ENCODE data around the gene APEX1.

APEX1 gene

GRCh38 chr14:20419419-20419818 is 35.6 kb upstream of the APEX1 start:
- no peak overlapping the region for H3K27ac ChIP-seq (ENCODE audit: insufficient read depth, low read depth, low read length, poor library complexity, severe bottlenecking)
- no peak overlapping the region for H3K4me3 ChIP-seq (ENCODE audit: insufficient read depth, low read depth, low read length)
- 89 to 90% methylated on average over 1 of the region's 1 CpG for WGBS, 2 experiments
- H3K27me3 ChIP-seq (ENCODE audit: control insufficient read depth, insufficient read depth, low read length, poor library complexity, severe bottlenecking) = no peaks in the 10 kb centered on the region
- H3K4me1 ChIP-seq (ENCODE audit: control insufficient read depth, insufficient read depth, low read length) = no peaks in the 10 kb centered on the region
- no peaks in the 10 kb centered on the region for H3K36me3 ChIP-seq (ENCODE audit: control insufficient read depth, insufficient read depth, low read length)
- no peaks in the 10 kb centered on the region for H3K9me3 ChIP-seq (ENCODE audit: control insufficient read depth, low read length)

- no peak overlapping the region for H3K27ac ChIP-seq (ENCODE audit: insufficient read depth, low read depth, low read length, poor library complexity, severe bottlenecking)
- H3K4me3 ChIP-seq (ENCODE audit: insufficient read depth, low read depth, low read length) = no peak overlapping the region
- H3K27me3 ChIP-seq (ENCODE audit: control insufficient read depth, insufficient read depth, low read length, poor library complexity, severe bottlenecking) = no peaks in the 10 kb centered on the region
- H3K36me3 ChIP-seq (ENCODE audit: control insufficient read depth, insufficient read depth, low read length) = no peaks in the 10 kb centered on the region
- H3K9me3 ChIP-seq (ENCODE audit: control insufficient read depth, low read length) = no peaks in the 10 kb centered on the region
- H3K4me1 ChIP-seq (ENCODE audit: control insufficient read depth, insufficient read depth, low read length) = no peaks in the 10 kb centered on the region
- 18 to 23% methylated on average over 2 of the region's 2 CpGs for WGBS, 2 experiments
Measured at GRCh38 chr14:20421267-20421666, 33.8 kb upstream of the APEX1 start.

GRCh38 chr14:20422886-20423285 is 32.1 kb upstream of the APEX1 start:
- Histone ChIP-seq H3K9me3 (ENCODE audit: control insufficient read depth, low read length) (no peaks in the 10 kb centered on the region), H3K27me3 (ENCODE audit: control insufficient read depth, insufficient read depth, low read length, poor library complexity, severe bottlenecking) (no peaks in the 10 kb centered on the region), H3K4me1 (ENCODE audit: control insufficient read depth, insufficient read depth, low read length) (no peaks in the 10 kb centered on the region), H3K27ac (ENCODE audit: insufficient read depth, low read depth, low read length, poor library complexity, severe bottlenecking) (no peak overlapping the region), H3K4me3 (ENCODE audit: insufficient read depth, low read depth, low read length) (no peak overlapping the region), H3K36me3 (ENCODE audit: control insufficient read depth, insufficient read depth, low read length) (no peaks in the 10 kb centered on the region)
- 93 to 100% methylated on average over 1 of the region's 2 CpGs for WGBS, 2 experiments

GRCh38 chr14:20424851-20425250 is 30.2 kb upstream of the APEX1 start:
- H3K27ac ChIP-seq (ENCODE audit: insufficient read depth, low read depth, low read length, poor library complexity, severe bottlenecking) = no peak overlapping the region
- no peaks in the 10 kb centered on the region for H3K27me3 ChIP-seq (ENCODE audit: control insufficient read depth, insufficient read depth, low read length, poor library complexity, severe bottlenecking)
- 31 to 36% methylated on average over 2 of the region's 2 CpGs for WGBS, 2 experiments
- H3K36me3 ChIP-seq (ENCODE audit: control insufficient read depth, insufficient read depth, low read length) = no peaks in the 10 kb centered on the region
- H3K4me3 ChIP-seq (ENCODE audit: insufficient read depth, low read depth, low read length) = no peak overlapping the region
- no peaks in the 10 kb centered on the region for H3K4me1 ChIP-seq (ENCODE audit: control insufficient read depth, insufficient read depth, low read length)
- H3K9me3 ChIP-seq (ENCODE audit: control insufficient read depth, low read length) = no peaks in the 10 kb centered on the region

- Histone ChIP-seq H3K36me3 (ENCODE audit: control insufficient read depth, insufficient read depth, low read length) (no peaks in the 10 kb centered on the region), H3K27me3 (ENCODE audit: control insufficient read depth, insufficient read depth, low read length, poor library complexity, severe bottlenecking) (no peaks in the 10 kb centered on the region), H3K4me1 (ENCODE audit: control insufficient read depth, insufficient read depth, low read length) (no peaks in the 10 kb centered on the region), H3K4me3 (ENCODE audit: insufficient read depth, low read depth, low read length) (no peak overlapping the region), H3K27ac (ENCODE audit: insufficient read depth, low read depth, low read length, poor library complexity, severe bottlenecking) (no peak overlapping the region), H3K9me3 (ENCODE audit: control insufficient read depth, low read length) (no peaks in the 10 kb centered on the region)
- 81 to 87% methylated on average over 5 of the region's 5 CpGs for WGBS, 2 experiments
Measured at GRCh38 chr14:20427231-20428009, 27.6 kb upstream of the APEX1 start.

- 73 to 78% methylated on average over 5 of the region's 5 CpGs for WGBS, 2 experiments
- no peaks in the 10 kb centered on the region for H3K4me1 ChIP-seq (ENCODE audit: control insufficient read depth, insufficient read depth, low read length)
- H3K4me3 ChIP-seq (ENCODE audit: insufficient read depth, low read depth, low read length) = no peak overlapping the region
- H3K9me3 ChIP-seq (ENCODE audit: control insufficient read depth, low read length) = no peaks in the 10 kb centered on the region
- H3K36me3 ChIP-seq (ENCODE audit: control insufficient read depth, insufficient read depth, low read length) = no peaks in the 10 kb centered on the region
- no peaks in the 10 kb centered on the region for H3K27me3 ChIP-seq (ENCODE audit: control insufficient read depth, insufficient read depth, low read length, poor library complexity, severe bottlenecking)
- no peak overlapping the region for H3K27ac ChIP-seq (ENCODE audit: insufficient read depth, low read depth, low read length, poor library complexity, severe bottlenecking)
Measured at GRCh38 chr14:20428010-20428365, 27.0 kb upstream of the APEX1 start.

- Histone ChIP-seq H3K4me3 (ENCODE audit: insufficient read depth, low read depth, low read length) (no peak overlapping the region), H3K4me1 (ENCODE audit: control insufficient read depth, insufficient read depth, low read length) (no peaks in the 10 kb centered on the region), H3K9me3 (ENCODE audit: control insufficient read depth, low read length) (no peaks in the 10 kb centered on the region), H3K36me3 (ENCODE audit: control insufficient read depth, insufficient read depth, low read length) (no peaks in the 10 kb centered on the region), H3K27me3 (ENCODE audit: control insufficient read depth, insufficient read depth, low read length, poor library complexity, severe bottlenecking) (no peaks in the 10 kb centered on the region), H3K27ac (ENCODE audit: insufficient read depth, low read depth, low read length, poor library complexity, severe bottlenecking) (no peak overlapping the region)
- 69 to 76% methylated on average over 5 of the region's 5 CpGs for WGBS, 2 experiments
Measured at GRCh38 chr14:20428802-20429201, 26.2 kb upstream of the APEX1 start.

GRCh38 chr14:20429801-20430669 is 25.0 kb upstream of the APEX1 start:
- Histone ChIP-seq H3K27ac (ENCODE audit: insufficient read depth, low read depth, low read length, poor library complexity, severe bottlenecking) (no peak overlapping the region), H3K9me3 (ENCODE audit: control insufficient read depth, low read length) (no peaks in the 10 kb centered on the region), H3K4me1 (ENCODE audit: control insufficient read depth, insufficient read depth, low read length) (no peaks in the 10 kb centered on the region), H3K4me3 (ENCODE audit: insufficient read depth, low read depth, low read length) (no peak overlapping the region), H3K36me3 (ENCODE audit: control insufficient read depth, insufficient read depth, low read length) (no peaks in the 10 kb centered on the region), H3K27me3 (ENCODE audit: control insufficient read depth, insufficient read depth, low read length, poor library complexity, severe bottlenecking) (no peaks in the 10 kb centered on the region)
- 92 to 93% methylated on average over 30 of the region's 30 CpGs for WGBS, 2 experiments

GRCh38 chr14:20434701-20435581 is 20.1 kb upstream of the APEX1 start:
- no peak overlapping the region for H3K27ac ChIP-seq (ENCODE audit: insufficient read depth, low read depth, low read length, poor library complexity, severe bottlenecking)
- no peaks in the 10 kb centered on the region for H3K27me3 ChIP-seq (ENCODE audit: control insufficient read depth, insufficient read depth, low read length, poor library complexity, severe bottlenecking)
- no peaks in the 10 kb centered on the region for H3K4me1 ChIP-seq (ENCODE audit: control insufficient read depth, insufficient read depth, low read length)
- no peaks in the 10 kb centered on the region for H3K36me3 ChIP-seq (ENCODE audit: control insufficient read depth, insufficient read depth, low read length)
- WGBS, 2 experiments = 88 to 92% methylated on average over 44 of the region's 44 CpGs
- H3K4me3 ChIP-seq (ENCODE audit: insufficient read depth, low read depth, low read length) = no peak overlapping the region
- H3K9me3 ChIP-seq (ENCODE audit: control insufficient read depth, low read length) = no peaks in the 10 kb centered on the region
